HS-27A (cell line): ENCODE measurements around the gene ZFYVE9.

ENCODE experiments used
- DNase-seq: peaks from one replicate; pipeline ENCODE4 v3.0.0-alpha.2; 2012; ENCODE audit warnings: low read depth, missing footprints

Gene ZFYVE9

GRCh38 chr1:52337439-52337838 is 195.6 kb downstream of the ZFYVE9 start:
- DNase-seq = no peak

GRCh38 chr1:52341655-52342260 is 199.9 kb downstream of the ZFYVE9 start:
- DNase-seq = no peak

- no peak for DNase-seq
Observed at GRCh38 chr1:52343979-52344378, 202.1 kb downstream of the ZFYVE9 start.

- no peak for DNase-seq
Observed at GRCh38 chr1:52345252-52345651, 203.4 kb downstream of the ZFYVE9 start.

- DNase-seq = no peak
Observed at GRCh38 chr1:52346653-52347052, 204.8 kb downstream of the ZFYVE9 start.

GRCh38 chr1:52348704-52349300 is 206.9 kb downstream of the ZFYVE9 start:
- DNase-seq = no peak

GRCh38 chr1:52352690-52353089 is 210.8 kb downstream of the ZFYVE9 start:
- DNase-seq = no peak

GRCh38 chr1:52355436-52355835 is 213.5 kb downstream of the ZFYVE9 start:
- no peak for DNase-seq

GRCh38 chr1:52355847-52356505 is 214.1 kb downstream of the ZFYVE9 start:
- no peak for DNase-seq

GRCh38 chr1:52356818-52357355 is 215.0 kb downstream of the ZFYVE9 start:
- no peak for DNase-seq

GRCh38 chr1:52357397-52357796 is 215.5 kb downstream of the ZFYVE9 start:
- DNase-seq = no peak

- no peak for DNase-seq
Observed at GRCh38 chr1:52358851-52359497, 217.1 kb downstream of the ZFYVE9 start.

- no peak for DNase-seq
Observed at GRCh38 chr1:52359676-52360594, 218.0 kb downstream of the ZFYVE9 start.

- no peak for DNase-seq
Observed at GRCh38 chr1:52360595-52360968, 218.7 kb downstream of the ZFYVE9 start.

- no peak for DNase-seq
Observed at GRCh38 chr1:52364235-52364839, 222.4 kb downstream of the ZFYVE9 start.

- DNase-seq = peak; percentile 55
Observed at GRCh38 chr1:52365071-52365745, 223.3 kb downstream of the ZFYVE9 start.

- DNase-seq = peak; percentile 93
Observed at GRCh38 chr1:52365746-52366516, 224.0 kb downstream of the ZFYVE9 start, which contains the start of gene CC2D1B. Gene CC2D1B, minus strand, starts transcription at chr1:52366205. Its CDS starts 1,585 bp downstream, at chr1:52364620.

- no peak for DNase-seq
Observed at GRCh38 chr1:52366517-52366827, 224.6 kb downstream of the ZFYVE9 start.

- no peak for DNase-seq
Observed at GRCh38 chr1:52367272-52367671, 225.4 kb downstream of the ZFYVE9 start.
